Measurements from ENCODE around the gene OR52N4.
"Not testable (repeated sequence)": the region's sequence is repeated elsewhere in the genome, so short reads cannot be mapped to it uniquely, and the experiment has no call there.

The OR52N4 gene

DNA sequence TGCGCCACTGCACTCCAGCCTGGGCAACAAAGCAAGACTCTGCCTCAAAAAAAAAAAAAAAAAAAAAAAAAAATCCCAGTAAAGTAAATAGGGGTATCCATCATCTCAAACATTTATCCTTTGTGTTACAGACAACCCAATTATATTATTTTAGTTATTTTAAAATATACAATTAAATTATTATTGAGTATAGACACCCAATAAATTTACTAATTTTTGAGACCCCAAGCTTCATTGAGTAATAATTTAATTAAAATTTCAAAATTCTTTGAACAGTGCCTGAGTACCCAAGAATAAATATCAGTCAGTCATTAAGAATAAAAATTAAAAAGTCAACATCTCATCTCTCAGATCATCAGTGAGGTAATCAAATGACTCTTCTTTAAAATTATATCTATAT lies at the start of gene OR52N4:
TSS of gene OR52N4 (plus strand) at position 301 of the 400 bp plus-strand sequence. CDS start 498 bp downstream, outside the sequence.
- DNase-seq, result no peak

DNA sequence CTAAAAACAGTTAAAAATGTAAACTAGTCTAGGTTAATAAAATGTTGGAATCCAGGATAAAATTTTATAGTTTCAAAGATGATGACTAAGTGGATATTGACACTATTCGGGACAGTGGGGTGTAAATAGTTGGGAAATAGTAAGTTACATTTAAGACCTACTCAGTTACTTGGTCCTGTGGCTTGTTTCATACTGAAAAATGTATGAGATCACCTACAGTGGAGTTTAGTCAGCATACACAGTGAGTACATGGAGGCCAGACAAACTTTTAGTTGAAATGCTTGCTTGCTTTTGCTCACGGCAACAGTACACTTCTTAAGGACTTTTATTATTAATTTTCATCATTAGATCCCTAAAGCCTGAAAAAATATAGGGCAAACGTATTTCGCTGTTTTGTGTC lies 48.4 kb upstream of the OR52N4 start:
- DNase-seq, result no peak

DNA sequence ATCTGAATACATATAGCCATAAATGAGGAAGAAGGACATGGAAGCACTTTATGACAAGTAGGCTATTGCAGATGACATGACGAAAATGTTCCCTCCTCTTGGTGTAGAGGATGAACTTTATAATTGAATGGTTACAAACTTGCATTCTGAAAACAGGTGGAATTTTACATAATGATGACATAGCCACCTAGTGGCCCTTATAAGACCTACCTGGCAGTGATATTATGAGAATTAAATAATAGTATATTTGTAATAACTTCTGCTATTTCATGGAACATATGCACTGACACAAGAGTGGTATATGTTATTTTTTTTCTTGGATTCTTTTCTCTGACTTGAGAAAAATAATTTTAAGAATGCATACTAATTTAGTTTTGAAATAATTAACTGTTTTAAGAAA lies 41.5 kb upstream of the OR52N4 start:
- no peak for DNase-seq

DNA sequence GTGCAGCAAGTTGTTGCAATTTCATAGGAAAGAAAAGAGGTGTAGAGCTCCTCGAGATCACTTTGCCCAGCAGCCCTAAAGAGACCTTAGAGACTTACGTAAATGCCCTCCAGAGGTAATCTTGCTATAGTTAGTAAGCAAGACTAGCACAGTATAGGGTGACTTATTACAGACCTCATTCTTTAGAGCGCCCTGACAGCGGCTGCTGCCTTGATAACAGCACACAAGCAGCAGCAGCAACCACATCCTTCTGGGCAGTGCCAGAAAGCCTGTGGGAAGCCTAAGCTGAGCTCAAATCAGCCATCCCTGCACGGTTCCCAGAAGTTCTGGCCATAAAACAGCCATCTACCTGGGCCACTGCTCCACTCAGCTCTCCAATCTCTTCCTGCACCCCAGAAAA lies 40.3 kb upstream of the OR52N4 start:
- no peak for DNase-seq

DNA sequence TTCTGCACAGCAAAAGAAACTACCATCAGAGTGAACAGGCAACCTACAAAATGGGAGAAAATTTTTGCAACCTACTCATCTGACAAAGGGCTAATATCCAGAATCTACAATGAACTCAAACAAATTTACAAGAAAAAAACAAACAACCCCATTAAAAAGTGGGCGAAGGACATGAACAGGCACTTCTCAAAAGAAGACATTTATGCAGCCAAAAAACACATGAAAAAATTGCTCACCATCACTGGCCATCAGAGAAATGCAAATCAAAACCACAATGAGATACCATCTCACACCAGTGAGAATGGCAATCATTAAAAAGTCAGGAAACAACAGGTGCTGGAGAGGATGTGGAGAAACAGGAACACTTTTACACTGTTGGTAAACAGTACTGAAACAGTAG lies 37.5 kb upstream of the OR52N4 start:
- DNase-seq, result not testable (repeated sequence)

DNA sequence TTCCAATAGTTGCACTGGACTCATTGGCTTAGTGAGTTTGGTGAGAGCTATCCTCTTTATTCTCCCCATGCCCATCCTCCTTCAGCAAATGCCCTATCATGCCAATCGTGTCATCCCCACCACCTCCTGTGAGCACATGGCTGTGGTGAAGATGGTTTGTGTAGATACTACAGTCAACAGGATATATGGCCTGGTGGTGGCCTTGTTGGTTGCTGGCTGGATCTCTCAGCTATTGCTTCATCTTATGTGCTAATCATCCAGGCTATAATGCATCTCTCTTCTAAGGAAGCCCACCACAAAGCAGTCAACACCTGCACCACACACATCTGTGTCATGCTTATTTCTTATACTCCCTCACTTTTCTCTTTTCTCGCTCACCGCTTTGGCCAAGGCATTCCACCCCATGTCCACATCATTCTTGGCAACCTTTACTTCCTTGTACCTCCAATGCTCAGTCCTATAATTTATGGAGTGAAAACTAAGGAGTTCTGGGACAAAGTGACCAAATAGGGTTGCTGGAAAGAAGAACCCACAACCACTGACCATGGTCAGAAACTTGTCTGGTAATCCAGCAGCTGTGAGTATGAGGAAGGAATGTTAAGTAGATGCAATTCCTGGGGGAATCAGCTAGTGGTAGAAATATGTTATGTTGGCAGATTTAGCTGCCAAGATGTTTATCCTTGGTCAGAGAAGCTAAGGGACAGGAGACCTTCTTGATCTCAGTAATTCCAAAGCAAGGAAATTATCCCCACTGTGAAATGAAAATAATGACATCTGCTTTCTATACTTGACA lies 34.1 kb upstream of the OR52N4 start:
- DNase-seq, result no peak

DNA sequence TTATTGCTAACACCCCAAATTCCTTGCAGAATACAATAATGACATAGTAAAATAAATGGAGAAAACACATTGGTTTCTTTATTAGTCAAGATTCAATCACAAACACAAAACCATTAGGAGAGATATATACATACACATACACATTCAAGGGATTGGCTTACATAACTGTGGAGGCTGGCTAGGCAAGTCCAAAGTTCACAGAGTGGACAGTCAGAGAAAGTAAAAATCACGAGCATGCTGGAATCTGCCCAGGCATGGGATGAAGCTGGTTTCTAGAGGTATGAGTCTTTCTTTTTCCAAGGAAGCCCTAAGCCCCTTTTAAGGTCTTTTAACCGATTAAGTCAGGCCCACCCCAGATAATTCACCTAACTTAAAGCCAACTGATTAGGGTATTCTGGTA lies 31.4 kb upstream of the OR52N4 start:
- DNase-seq, result no peak

DNA sequence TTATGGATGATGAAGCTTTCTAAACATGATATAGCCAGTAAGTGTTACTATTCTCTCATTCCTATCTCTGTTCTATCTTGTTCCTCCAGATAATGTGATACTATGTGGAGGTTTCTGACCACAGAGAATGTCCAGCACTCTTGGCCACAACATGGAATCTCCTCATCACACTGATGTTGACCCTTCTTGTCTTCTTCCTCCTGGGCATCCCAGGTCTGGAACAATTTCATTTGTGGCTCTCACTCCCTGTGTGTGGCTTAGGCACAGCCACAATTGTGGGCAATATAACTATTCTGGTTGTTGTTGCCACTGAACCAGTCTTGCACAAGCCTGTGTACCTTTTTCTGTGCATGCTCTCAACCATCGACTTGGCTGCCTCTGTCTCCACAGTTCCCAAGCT lies 27.7 kb upstream of the OR52N4 start:
- no peak for DNase-seq

DNA sequence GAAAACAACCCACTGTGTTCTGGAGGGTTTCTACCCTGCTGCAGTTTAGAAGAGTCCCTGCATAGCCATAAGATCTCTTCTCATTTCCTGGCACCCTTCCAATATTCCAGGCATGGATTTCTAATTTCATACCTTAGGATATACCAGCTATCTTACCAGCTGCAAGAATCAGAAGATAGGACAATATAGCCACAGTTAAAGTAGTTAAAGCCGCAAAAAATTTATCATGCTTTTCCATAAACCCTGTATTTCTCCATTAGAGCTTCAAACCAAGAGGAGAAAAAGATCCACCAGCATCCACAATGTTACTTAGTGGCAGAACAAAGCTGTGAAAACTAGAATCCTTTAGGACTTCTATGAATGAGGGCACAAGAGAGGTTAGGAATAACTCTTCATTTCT lies 26.4 kb upstream of the OR52N4 start:
- no peak for DNase-seq

DNA sequence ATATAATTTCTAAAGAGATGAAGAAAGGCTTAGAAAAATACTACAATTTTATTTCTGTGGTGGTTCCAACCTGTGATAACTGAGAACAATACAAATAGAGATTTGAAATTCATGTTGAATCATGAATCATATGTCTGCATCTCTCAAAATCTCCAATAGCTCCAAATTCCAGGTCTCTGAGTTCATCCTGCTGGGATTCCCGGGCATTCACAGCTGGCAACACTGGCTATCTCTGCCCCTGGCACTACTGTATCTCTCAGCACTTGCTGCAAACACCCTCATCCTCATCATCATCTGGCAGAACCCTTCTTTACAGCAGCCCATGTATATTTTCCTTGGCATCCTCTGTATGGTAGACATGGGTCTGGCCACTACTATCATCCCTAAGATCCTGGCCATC lies 17.6 kb upstream of the OR52N4 start, which contains the start of gene OR56B1:
TSS of gene OR56B1 (plus strand) at position 53 of the 400 bp plus-strand sequence. CDS start at position 122, 69 bp downstream.
- no peak for DNase-seq

DNA sequence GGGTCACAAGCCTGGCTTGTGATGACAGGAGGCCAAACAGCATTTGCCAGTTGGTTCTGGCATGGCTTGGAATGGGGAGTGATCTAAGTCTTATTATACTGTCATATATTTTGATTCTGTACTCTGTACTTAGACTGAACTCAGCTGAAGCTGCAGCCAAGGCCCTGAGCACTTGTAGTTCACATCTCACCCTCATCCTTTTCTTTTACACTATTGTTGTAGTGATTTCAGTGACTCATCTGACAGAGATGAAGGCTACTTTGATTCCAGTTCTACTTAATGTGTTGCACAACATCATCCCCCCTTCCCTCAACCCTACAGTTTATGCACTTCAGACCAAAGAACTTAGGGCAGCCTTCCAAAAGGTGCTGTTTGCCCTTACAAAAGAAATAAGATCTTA lies 17.0 kb upstream of the OR52N4 start:
- no peak for DNase-seq

DNA sequence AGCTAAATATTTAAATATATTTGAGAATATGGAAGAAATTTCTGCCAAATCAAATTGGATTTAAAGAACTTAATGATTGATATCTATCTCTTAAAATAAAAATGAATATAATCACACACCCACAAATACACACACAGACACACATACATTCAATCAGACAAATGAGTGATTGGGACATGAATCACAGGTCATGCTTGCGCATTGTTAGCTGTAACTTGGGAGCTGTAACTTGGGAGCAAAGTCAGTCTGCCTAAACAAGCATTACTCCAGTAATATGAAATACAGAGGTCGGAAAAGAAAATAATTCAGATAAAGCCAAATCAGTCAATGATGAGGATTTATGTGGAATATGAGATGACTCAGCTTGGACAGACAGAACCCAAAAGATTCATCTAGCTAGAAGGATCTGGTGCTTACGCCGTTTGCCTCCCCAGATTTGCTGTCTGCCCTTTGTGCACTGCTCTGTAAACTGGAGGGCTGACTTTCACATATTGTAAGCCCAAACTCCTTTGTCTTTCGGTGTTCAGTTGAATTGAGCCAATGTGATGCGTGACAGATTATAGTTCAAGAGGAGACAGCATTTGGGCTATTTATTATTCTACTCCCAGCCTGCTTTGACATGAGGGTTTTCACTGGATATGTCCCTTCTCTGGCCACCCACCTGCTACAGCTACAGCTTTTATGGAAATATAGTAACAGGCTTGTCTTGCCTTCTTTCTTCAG lies 16.2 kb upstream of the OR52N4 start:
- DNase-seq, result no peak

DNA sequence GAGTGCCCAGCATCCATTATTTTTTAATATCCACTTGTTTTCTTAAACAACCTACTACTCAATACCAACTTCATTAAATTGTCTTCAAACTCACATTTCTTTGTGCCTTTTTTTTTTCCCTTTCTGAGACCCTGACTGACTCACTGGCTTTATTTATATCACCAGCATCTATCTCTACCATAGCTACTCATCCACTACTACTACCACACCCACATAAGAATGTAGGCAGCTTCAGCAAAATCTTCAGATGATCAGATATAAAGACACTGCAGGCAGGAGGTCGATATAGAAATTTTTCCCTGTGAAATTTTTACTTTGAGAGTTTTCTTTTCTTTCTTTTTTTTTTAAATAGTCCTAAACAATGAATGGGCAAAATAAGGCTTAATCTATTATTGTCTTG lies 15.6 kb upstream of the OR52N4 start:
- DNase-seq, result no peak

DNA sequence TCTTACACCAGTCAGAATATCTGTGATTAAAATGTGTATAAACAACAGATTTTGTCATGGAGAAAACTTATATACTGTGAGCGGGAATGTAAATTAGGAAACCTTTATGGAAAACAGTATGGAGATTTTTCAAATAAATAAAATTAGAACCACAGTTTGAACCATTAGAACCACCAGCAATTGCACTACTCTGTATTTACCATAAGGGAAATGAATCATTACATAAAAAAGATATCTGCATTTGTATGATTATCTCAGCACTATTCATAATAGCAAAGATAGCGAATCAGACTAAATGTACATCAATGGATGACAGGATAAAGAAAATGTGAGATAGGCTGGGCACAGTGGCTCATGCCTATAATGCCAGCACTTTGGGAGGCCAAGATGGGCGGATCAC lies 7.4 kb upstream of the OR52N4 start:
- no peak for DNase-seq

DNA sequence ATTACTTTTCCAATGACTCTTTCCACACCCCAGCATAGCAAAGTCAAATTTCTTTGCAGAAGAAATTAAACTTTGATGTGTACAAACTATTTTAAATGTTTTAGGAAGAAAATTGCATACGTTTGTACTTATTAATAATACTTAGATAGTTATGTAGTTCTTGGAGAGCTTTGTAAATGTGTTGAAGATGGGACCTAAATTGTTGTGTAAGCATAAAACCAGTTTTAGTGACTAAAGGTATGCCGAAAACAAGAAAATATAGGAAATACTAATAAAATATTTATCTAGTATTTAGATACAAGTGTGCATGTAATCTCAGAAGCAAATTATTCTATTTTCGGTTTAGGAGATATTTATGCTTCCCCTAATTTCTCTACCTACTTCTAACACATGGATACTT lies 4.2 kb upstream of the OR52N4 start:
- DNase-seq, result no peak

DNA sequence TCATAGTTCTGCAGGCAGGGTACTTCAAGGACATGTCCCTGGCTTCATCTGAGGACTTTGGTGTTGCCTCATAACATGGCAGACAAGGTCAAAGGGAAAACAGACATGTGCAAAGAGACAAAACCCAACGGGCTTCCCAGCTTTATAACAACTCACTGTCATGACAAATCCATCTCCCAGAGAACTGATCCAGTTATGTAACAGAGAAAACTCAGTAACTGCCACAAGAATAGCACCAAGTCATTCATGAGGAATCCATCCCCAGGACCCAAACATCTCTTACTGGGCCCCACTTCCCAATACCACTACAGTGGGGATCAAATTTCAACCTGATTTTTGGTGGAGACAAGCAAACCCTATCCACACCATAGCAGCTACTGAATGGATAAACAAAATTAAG lies 13.0 kb downstream of the OR52N4 start:
- DNase-seq, result no peak

DNA sequence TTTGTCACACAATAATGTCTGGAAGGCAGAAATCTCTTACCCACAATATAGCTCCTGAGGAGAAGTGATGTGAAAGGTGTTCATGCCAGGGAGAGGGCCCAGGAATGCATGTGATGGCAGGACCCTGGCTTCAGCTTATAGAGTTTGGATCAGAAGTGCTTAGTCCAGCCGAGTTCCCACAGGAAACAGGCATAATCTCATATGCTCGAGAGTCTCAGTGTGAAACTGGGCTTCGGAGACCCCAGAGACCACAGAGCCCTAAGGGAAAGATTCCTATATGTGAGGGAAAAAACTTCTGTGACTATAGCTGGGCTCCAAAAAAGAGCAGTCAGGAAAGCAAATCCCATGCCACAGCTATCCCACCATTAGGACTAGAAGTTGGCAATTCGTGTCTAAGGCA lies 29.2 kb downstream of the OR52N4 start, which contains the start of gene OR52N5:
TSS of gene OR52N5 (minus strand) at position 101 of the 400 bp plus-strand sequence. CDS start 4,721 bp downstream, outside the sequence.
- DNase-seq, result no peak

DNA sequence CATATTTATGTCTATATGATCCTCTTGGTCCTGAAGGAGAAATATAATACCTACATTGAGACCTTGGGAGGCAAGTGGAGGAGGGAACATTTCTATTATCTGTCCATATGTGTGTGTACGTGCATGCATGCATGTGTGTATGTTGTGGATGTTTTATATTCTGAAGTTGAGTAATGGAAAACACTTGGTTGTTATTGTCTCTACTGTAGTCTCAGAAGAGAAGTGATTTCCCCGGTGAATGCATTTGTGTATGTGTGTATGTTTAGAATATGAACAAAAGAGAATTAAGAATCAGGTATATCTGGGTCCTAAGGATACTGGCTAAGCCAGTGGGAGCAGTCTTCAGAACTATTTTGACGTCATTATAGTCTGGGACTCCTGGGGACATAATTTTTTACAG lies 37.1 kb downstream of the OR52N4 start, which contains the start of gene OR52N1:
TSS of gene OR52N1 (minus strand) at position 101 of the 400 bp plus-strand sequence. CDS start 2,449 bp downstream, outside the sequence.
- DNase-seq, result no peak

DNA sequence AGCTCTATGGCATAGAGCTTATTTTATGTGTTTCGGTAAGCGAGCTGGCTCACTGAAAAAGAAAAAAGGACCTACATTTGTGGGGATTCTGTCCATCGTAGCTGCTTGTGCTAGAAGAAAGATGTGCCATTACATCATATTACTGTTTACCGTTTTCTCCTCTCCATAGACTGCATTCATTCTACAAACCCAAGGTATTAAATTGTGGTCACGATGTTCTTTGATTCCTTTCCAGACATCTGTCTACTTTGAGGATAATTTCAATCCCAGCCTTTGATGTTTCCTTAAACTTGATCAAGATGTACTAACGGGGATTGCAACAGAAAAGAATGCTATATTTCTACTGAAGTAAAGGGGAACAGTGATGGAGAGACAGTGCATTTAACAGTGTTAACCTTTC lies 42.5 kb downstream of the OR52N4 start:
- DNase-seq, result no peak

DNA sequence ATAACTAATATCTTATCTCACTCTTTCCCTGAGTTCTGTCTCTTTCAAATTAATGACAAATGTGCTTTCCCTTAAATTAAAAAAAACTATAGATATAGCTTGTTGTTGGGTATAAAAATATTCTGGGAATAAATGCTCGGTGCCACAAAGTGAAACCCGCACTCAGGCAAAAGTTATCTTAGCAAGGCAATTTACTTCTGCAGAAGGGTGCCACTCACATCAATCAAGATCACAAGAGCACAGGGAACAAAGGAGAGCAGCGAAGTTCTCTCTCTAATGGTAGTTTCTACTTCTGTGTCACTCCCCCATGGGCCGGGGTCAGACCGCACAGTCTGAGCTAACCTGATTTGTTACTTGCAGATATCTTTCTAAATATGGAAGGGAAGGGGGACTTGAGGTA lies 49.9 kb downstream of the OR52N4 start:
- no peak for DNase-seq

Measured in anterior cingulate cortex (tissue), 58 donors.